Gastroesophageal sphincter (tissue), 3 donors: ENCODE results near the gene USP54.

ENCODE experiments used
- EP300 ChIP-seq: sonication (generic); formaldehyde crosslinking; IDR thresholded peaks from one replicate; pipeline ENCODE4 v1.6.1; 2017; ENCODE audit warnings: antibody characterized with exemption, mild to moderate bottlenecking
- POLR2A ChIP-seq, 2 donors: fragments of 450-650 bp; IDR thresholded peaks; one replicate each; pipeline ENCODE4 v1.6.1; 2017; ENCODE audit warnings: antibody characterized with exemption in 2 of 2, mild to moderate bottlenecking in 2 of 2, moderate library complexity in 1 of 2
- POLR2AphosphoS5 ChIP-seq: sonication (generic); formaldehyde crosslinking; IDR thresholded peaks from one replicate; pipeline ENCODE4 v1.6.1; 2017; ENCODE audit warnings: antibody characterized with exemption
- TF ChIP-seq, protein P1 (sequence below), 4 experiments: fragments of 200-600 bp in 2 of 4; fragments of 450-650 bp in 2 of 4; sonication (generic) in 1 of 4; IDR thresholded peaks; one replicate each; pipeline ENCODE4 v1.5.1; 2017 to 2019; ENCODE audit warnings: antibody characterized with exemption in 4 of 4, mild to moderate bottlenecking in 2 of 4, moderate library complexity in 2 of 4

DNA sequence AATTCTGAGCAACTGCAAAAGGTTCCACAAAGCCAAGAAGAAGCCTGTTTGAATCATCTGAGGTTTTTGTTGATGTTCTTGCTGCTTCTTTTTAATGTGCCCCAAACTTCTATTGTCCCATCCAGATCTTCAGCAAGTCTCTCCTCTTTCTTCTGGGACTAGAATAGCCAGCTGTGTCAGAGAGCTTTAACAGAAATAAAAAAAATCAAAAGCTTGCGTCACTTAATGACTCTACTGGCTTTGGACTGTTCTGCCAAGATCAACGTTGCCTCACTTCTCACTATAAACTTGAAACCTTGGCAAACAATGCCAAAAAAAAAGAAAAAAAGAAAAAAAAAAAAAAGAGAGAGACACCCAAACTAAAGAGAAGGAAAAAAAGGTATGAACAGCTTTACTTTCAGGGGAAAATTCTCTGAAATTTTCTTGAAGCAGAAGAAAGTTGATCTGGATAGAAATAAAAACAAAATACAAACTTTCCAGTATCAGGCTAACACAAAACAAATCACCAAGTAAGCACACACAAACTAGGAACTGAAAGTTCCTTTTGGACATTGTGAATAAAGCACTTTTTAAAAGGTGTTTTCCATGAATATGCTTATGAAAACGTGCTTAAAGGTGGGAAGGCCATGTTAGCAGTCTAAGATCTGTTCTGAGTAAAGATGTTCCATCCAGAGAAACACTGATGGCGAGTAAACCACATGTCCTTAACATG, 14.8 kb downstream of the USP54 start:
- TF ChIP-seq POLR2A (IDR thresholded peaks at IDR 0.05) (peak; percentile 72 to 81), POLR2AphosphoS5 (peak; percentile 95), EP300 (peak; percentile 25)
- TF ChIP-seq, protein P1, sequence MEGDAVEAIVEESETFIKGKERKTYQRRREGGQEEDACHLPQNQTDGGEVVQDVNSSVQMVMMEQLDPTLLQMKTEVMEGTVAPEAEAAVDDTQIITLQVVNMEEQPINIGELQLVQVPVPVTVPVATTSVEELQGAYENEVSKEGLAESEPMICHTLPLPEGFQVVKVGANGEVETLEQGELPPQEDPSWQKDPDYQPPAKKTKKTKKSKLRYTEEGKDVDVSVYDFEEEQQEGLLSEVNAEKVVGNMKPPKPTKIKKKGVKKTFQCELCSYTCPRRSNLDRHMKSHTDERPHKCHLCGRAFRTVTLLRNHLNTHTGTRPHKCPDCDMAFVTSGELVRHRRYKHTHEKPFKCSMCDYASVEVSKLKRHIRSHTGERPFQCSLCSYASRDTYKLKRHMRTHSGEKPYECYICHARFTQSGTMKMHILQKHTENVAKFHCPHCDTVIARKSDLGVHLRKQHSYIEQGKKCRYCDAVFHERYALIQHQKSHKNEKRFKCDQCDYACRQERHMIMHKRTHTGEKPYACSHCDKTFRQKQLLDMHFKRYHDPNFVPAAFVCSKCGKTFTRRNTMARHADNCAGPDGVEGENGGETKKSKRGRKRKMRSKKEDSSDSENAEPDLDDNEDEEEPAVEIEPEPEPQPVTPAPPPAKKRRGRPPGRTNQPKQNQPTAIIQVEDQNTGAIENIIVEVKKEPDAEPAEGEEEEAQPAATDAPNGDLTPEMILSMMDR (IDR thresholded peaks at IDR 0.05) = no peak
